Raji (cell line): ENCODE measurements around the gene SLC5A4.

Experiments used
- POLR2A ChIP-seq: IDR thresholded peaks from 2 replicates; pipeline ENCODE4 v1.6.1; 2011; ENCODE audit warnings: low read depth, low read length, control low read depth; ENCODE audit not compliant: insufficient read depth

The SLC5A4 gene

GRCh38 chr22:32204040-32204855 lies 50.9 kb downstream of the SLC5A4 start:
- no peak for TF ChIP-seq POLR2A

- TF ChIP-seq POLR2A: no peak
Measured at GRCh38 chr22:32203181-32204039, 51.7 kb downstream of the SLC5A4 start.

GRCh38 chr22:32202539-32203180 lies 52.5 kb downstream of the SLC5A4 start:
- TF ChIP-seq POLR2A: no peak

- no peak for TF ChIP-seq POLR2A
Measured at GRCh38 chr22:32202161-32202538, 53.0 kb downstream of the SLC5A4 start.

GRCh38 chr22:32200752-32201151 lies 54.4 kb downstream of the SLC5A4 start:
- no peak for TF ChIP-seq POLR2A

GRCh38 chr22:32199961-32200360 lies 55.2 kb downstream of the SLC5A4 start:
- TF ChIP-seq POLR2A: no peak

GRCh38 chr22:32199341-32199740 lies 55.8 kb downstream of the SLC5A4 start:
- no peak for TF ChIP-seq POLR2A

GRCh38 chr22:32185821-32186220 lies 69.3 kb downstream of the SLC5A4 start:
- TF ChIP-seq POLR2A: no peak

- no peak for TF ChIP-seq POLR2A
Measured at GRCh38 chr22:32183625-32184024, 71.5 kb downstream of the SLC5A4 start.

GRCh38 chr22:32181043-32181442 lies 74.1 kb downstream of the SLC5A4 start:
- no peak for TF ChIP-seq POLR2A

GRCh38 chr22:32177221-32177765 lies 77.9 kb downstream of the SLC5A4 start:
- TF ChIP-seq POLR2A: no peak

- TF ChIP-seq POLR2A: no peak
Measured at GRCh38 chr22:32175683-32176644, 79.2 kb downstream of the SLC5A4 start.

GRCh38 chr22:32175115-32175514 lies 80.0 kb downstream of the SLC5A4 start:
- no peak for TF ChIP-seq POLR2A
